Adipocyte (in vitro differentiated cells): ENCODE results near the gene FIGN.
A peak's percentile ranks its signal among the peaks of the same experiment; 100 is the strongest.

ENCODE experiments used
- DNase-seq: peaks from one replicate; pipeline ENCODE4 v3.0.0-alpha.2; 2015; ENCODE audit warnings: low read depth
- H3K27me3 ChIP-seq: replicated peaks from 2 replicates; pipeline ENCODE4 v1.7.0; 2013; ENCODE audit warnings: mild to moderate bottlenecking, low read length, moderate library complexity; ENCODE audit not compliant: control insufficient read depth, insufficient read depth
- H3K36me3 ChIP-seq: 2 replicates; pipeline ENCODE4 v1.7.0; 2013; ENCODE audit warnings: low read length, mild to moderate bottlenecking, moderate library complexity; ENCODE audit not compliant: control insufficient read depth, insufficient read depth, severe bottlenecking
- H3K4me1 ChIP-seq: 2 replicates; pipeline ENCODE4 v1.7.0; 2013; ENCODE audit warnings: mild to moderate bottlenecking, low read length, moderate library complexity; ENCODE audit not compliant: control insufficient read depth, insufficient read depth
- H3K4me3 ChIP-seq: 2 replicates; pipeline ENCODE4 v1.7.0; 2013; ENCODE audit warnings: mild to moderate bottlenecking, low read length, moderate library complexity
- H3K9ac ChIP-seq: 2 replicates; pipeline ENCODE4 v1.7.0; 2013; ENCODE audit warnings: mild to moderate bottlenecking, low read length, moderate library complexity
- H3K9me3 ChIP-seq: 2 replicates; pipeline ENCODE4 v1.7.0; 2013; ENCODE audit warnings: mild to moderate bottlenecking, low read length, moderate library complexity; ENCODE audit not compliant: control insufficient read depth

The FIGN gene

GRCh38 chr2:163734881-163735684 lies 725 bp downstream of the FIGN start:
- Histone ChIP-seq H3K27me3 (no peaks in the 10 kb centered on the region), H3K4me1 (peaks cover 31% of the 10 kb centered on the region), H3K9me3 (no peaks in the 10 kb centered on the region), H3K9ac (peak overlapping the region; percentile 95), H3K4me3 (peak overlapping the region; percentile 99), H3K36me3 (no peaks in the 10 kb centered on the region)
- peak; percentile 64 for DNase-seq

- DNase-seq, result no peak
- peaks cover 34% of the 10 kb centered on the region for H3K4me1 ChIP-seq
- no peaks in the 10 kb centered on the region for H3K36me3 ChIP-seq
- peak overlapping the region; percentile 99 for H3K4me3 ChIP-seq
- peak overlapping the region; percentile 95 for H3K9ac ChIP-seq
- H3K27me3 ChIP-seq, result no peaks in the 10 kb centered on the region
- no peaks in the 10 kb centered on the region for H3K9me3 ChIP-seq
These were observed 1.4 kb downstream of the FIGN start for GRCh38 chr2:163734401-163734800.

DNA sequence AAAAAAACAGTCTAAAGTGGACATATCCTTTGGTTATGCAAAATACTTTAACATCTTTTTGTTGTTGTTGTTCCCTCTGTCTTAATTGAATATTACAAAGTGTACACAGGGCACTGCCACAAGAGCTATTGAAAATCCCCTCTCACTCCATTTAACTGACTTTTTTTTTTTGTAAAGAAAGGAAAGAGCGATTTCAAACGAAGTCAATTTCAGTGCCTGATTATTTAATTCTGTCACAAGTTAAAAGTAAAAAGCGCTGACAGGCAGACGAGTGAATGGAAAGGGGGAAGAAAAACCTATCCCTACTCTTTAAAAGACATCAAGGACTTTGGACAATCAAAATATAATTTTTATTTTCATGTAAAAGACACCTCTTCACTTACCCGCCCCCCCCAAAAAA lies 1.9 kb downstream of the FIGN start:
- H3K36me3 ChIP-seq, result no peaks in the 10 kb centered on the region
- peak overlapping the region; percentile 95 for H3K9ac ChIP-seq
- H3K27me3 ChIP-seq, result no peaks in the 10 kb centered on the region
- H3K4me1 ChIP-seq, result peaks cover 34% of the 10 kb centered on the region
- H3K4me3 ChIP-seq, result peak overlapping the region; percentile 99
- no peak for DNase-seq
- H3K9me3 ChIP-seq, result no peaks in the 10 kb centered on the region

GRCh38 chr2:163733301-163733938 lies 2.4 kb downstream of the FIGN start:
- no peak for DNase-seq
- Histone ChIP-seq H3K36me3 (no peaks in the 10 kb centered on the region), H3K27me3 (no peaks in the 10 kb centered on the region), H3K4me1 (peaks cover 34% of the 10 kb centered on the region), H3K9ac (peak overlapping the region; percentile 95), H3K9me3 (no peaks in the 10 kb centered on the region), H3K4me3 (peak overlapping the region; percentile 99)

DNA sequence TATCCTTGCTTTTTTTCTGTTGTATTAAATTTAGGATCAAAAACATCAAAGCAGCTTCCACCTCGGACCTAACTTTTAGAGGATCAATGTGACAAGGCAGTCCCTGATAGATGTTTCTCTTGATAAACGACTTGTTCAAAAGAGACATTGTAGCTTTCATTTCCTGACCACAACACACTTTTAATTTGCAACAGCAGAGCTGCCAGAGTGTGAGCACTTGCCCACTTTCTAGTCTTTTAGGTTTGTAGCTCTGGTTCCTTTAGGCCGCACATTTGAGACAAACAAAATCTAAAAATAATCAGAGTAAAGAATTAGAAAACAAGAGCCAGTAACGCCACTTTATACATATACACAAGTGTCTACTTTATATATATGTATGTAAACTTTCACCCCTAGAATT lies 3.1 kb downstream of the FIGN start:
- DNase-seq, result no peak
- no peaks in the 10 kb centered on the region for H3K9me3 ChIP-seq
- no peaks in the 10 kb centered on the region for H3K36me3 ChIP-seq
- peak overlapping the region; percentile 99 for H3K4me3 ChIP-seq
- H3K9ac ChIP-seq, result peak overlapping the region; percentile 95
- no peaks in the 10 kb centered on the region for H3K27me3 ChIP-seq
- peaks cover 34% of the 10 kb centered on the region for H3K4me1 ChIP-seq

- DNase-seq, result no peak
- Histone ChIP-seq H3K36me3 (no peaks in the 10 kb centered on the region), H3K9me3 (no peaks in the 10 kb centered on the region), H3K27me3 (no peaks in the 10 kb centered on the region), H3K4me3 (peak overlapping the region; percentile 99), H3K4me1 (peaks cover 34% of the 10 kb centered on the region), H3K9ac (peak overlapping the region; percentile 95)
These were observed 4.1 kb downstream of the FIGN start for GRCh38 chr2:163731735-163732134.

- Histone ChIP-seq H3K36me3 (no peaks in the 10 kb centered on the region), H3K4me1 (peaks cover 34% of the 10 kb centered on the region), H3K4me3 (peak overlapping the region; percentile 17), H3K27me3 (no peaks in the 10 kb centered on the region), H3K9me3 (no peaks in the 10 kb centered on the region), H3K9ac (no peak overlapping the region)
- no peak for DNase-seq
These were observed 5.3 kb downstream of the FIGN start for GRCh38 chr2:163730556-163730955.

DNA sequence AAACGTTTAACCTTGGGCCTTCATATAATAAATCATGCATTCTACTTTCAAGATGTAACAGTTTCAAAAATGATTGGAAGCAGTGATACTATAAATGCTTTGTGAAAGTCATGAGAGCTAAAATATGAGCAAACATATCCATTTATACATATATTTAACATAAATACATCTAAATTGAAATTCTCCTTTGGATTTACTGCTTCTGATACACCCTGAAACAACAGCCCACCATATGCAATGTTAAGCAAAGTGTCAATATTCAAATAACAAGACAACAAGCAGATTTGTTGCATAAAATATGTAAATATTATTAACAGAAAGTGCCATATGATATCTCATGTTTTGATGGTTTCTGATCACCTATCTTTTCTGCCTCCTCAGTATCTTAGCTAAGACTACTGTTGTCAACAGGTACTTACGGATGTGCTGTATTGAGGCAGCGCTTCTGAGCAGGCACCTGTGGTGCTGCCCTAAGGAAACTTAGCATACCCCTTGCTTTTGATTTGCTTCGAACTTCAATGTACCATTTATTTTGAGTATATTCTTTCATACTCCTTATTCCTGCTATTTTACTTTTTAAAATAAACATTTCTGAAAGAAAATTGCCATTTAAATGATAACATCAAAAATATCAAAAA lies 6.1 kb downstream of the FIGN start:
- H3K4me1 ChIP-seq, result peaks cover 34% of the 10 kb centered on the region
- no peak overlapping the region for H3K9ac ChIP-seq

DNA sequence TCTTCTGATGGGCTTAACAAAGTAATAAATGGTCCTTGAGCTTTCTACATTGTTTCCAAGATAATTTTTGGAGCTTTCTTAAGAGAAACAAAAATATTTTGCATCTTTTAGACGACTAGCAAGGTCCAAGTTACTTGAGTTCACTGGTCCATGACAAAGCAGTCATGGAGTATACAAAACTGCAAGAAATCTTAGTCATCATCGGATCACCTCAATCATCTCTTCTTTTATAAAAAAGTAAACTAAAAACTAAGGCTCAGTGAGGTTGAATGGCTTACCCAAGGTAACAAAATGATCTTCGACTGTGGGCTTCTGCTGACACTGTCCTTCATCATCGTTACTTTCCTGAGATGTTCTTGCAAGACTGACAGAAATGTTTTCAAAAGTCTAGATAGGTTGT lies 11.9 kb downstream of the FIGN start:
- Histone ChIP-seq H3K4me1 (no peaks in the 10 kb centered on the region), H3K36me3 (no peaks in the 10 kb centered on the region), H3K9ac (no peak overlapping the region), H3K4me3 (no peak overlapping the region), H3K27me3 (no peaks in the 10 kb centered on the region), H3K9me3 (no peaks in the 10 kb centered on the region)
- no peak for DNase-seq

More for the DNA sequence above, 6.1 kb downstream of the FIGN start:
- H3K4me3 ChIP-seq, result no peak overlapping the region
- no peaks in the 10 kb centered on the region for H3K27me3 ChIP-seq
- H3K9me3 ChIP-seq, result no peaks in the 10 kb centered on the region
- no peak for DNase-seq
- H3K36me3 ChIP-seq, result no peaks in the 10 kb centered on the region

- no peak for DNase-seq
These were observed 12.5 kb downstream of the FIGN start for GRCh38 chr2:163723348-163723747.

DNA sequence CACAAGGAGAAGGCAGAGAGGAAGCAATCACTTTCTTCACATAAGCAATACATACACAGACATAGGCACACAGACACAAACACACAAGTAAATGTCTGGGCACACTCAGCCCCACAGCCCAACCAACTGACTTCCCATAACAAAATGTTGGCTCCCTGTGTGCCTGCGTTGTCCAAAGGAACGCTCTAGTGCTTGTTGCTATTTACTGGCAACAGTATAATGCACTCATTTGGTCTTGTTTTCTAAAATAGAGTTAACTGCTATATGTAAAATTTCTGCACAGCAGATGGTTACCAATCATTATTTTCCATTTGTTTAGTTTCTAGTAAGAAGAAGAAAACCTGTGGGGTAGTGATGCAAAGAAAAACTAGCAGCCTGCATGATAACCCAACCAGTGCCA lies 16.5 kb downstream of the FIGN start:
- H3K9me3 ChIP-seq, result no peaks in the 10 kb centered on the region
- H3K4me3 ChIP-seq, result no peak overlapping the region
- DNase-seq, result no peak
- peaks cover 15% of the 10 kb centered on the region for H3K4me1 ChIP-seq
- H3K36me3 ChIP-seq, result no peaks in the 10 kb centered on the region
- H3K27me3 ChIP-seq, result no peaks in the 10 kb centered on the region
- no peak overlapping the region for H3K9ac ChIP-seq

More at GRCh38 chr2:163723348-163723747, 12.5 kb downstream of the FIGN start:
- Histone ChIP-seq H3K4me3 (no peak overlapping the region), H3K4me1 (peaks cover 4% of the 10 kb centered on the region), H3K9ac (no peak overlapping the region), H3K9me3 (no peaks in the 10 kb centered on the region), H3K36me3 (no peaks in the 10 kb centered on the region), H3K27me3 (no peaks in the 10 kb centered on the region)
